Loucy (cell line): Measurements from ENCODE around the gene CEP76.

Experiments
- H2AFZ ChIP-seq: fragments of 200-600 bp; sonication (generic); 2 replicates; pipeline ENCODE4 v1.6.0; 2016; ENCODE audit warnings: antibody characterized with exemption, mild to moderate bottlenecking, low read length, moderate library complexity
- H3F3A ChIP-seq: fragments of 200-600 bp; 2 replicates; pipeline ENCODE4 v1.6.0; 2016; ENCODE audit warnings: antibody characterized with exemption, low read depth, mild to moderate bottlenecking
- H3K27me3 ChIP-seq: fragments of 200-600 bp; sonication (generic); 2 replicates; pipeline ENCODE4 v1.6.1; 2014; ENCODE audit warnings: low read length, mild to moderate bottlenecking; ENCODE audit not compliant: insufficient read depth, poor library complexity, severe bottlenecking
- H3K36me3 ChIP-seq: fragments of 200-600 bp; sonication (generic); 2 replicates; pipeline ENCODE4 v1.6.1; 2016; ENCODE audit warnings: low read length; ENCODE audit not compliant: insufficient read depth
- H3K4me1 ChIP-seq: fragments of 200-600 bp; sonication (generic); 2 replicates; pipeline ENCODE4 v1.5.1; 2014; ENCODE audit warnings: low read length, mild to moderate bottlenecking; ENCODE audit not compliant: insufficient read depth, poor library complexity, severe bottlenecking
- H3K4me2 ChIP-seq: fragments of 200-600 bp; sonication (generic); 2 replicates; pipeline ENCODE4 v1.6.0; 2014; ENCODE audit warnings: antibody characterized with exemption, low read length, low read depth, mild to moderate bottlenecking; ENCODE audit not compliant: poor library complexity, severe bottlenecking
- H3K4me3 ChIP-seq: fragments of 200-600 bp; sonication (generic); 2 replicates; pipeline ENCODE4 v1.5.1; 2014; ENCODE audit warnings: low read length, mild to moderate bottlenecking, mixed read lengths; ENCODE audit not compliant: poor library complexity, severe bottlenecking
- H3K79me2 ChIP-seq: fragments of 200-600 bp; sonication (generic); 2 replicates; pipeline ENCODE4 v1.6.1; 2014; ENCODE audit warnings: low read length; ENCODE audit not compliant: insufficient read depth
- H3K9ac ChIP-seq: fragments of 200-600 bp; sonication (generic); 2 replicates; pipeline ENCODE4 v1.6.0; 2014; ENCODE audit warnings: mild to moderate bottlenecking, low read depth, low read length, moderate library complexity; ENCODE audit not compliant: poor library complexity, severe bottlenecking
- H3K9me2 ChIP-seq: fragments of 200-600 bp; sonication (generic); replicated peaks from 2 replicates; pipeline ENCODE4 v1.6.1; 2016; ENCODE audit warnings: low read depth, low read length, mixed read lengths
- H3K9me3 ChIP-seq: fragments of 200-600 bp; sonication (generic); 2 replicates; pipeline ENCODE4 v1.6.1; 2014; ENCODE audit warnings: mild to moderate bottlenecking, antibody characterized with exemption, low read length, low read depth; ENCODE audit not compliant: insufficient read depth
- H4K20me1 ChIP-seq: fragments of 200-600 bp; sonication (generic); 2 replicates; pipeline ENCODE4 v1.6.0; 2014; ENCODE audit warnings: antibody characterized with exemption, low read length, mild to moderate bottlenecking; ENCODE audit not compliant: insufficient read depth, poor library complexity, severe bottlenecking
- EZH2phosphoT487 ChIP-seq: fragments of 200-600 bp; IDR thresholded peaks from 2 replicates; pipeline ENCODE4 v1.6.1; 2018; ENCODE audit warnings: antibody characterized with exemption, mild to moderate bottlenecking, moderate library complexity, borderline replicate concordance
- TF ChIP-seq, protein P1 (sequence below): fragments of 200-600 bp; sonication (generic); conservative IDR thresholded peaks from 2 replicates; pipeline ENCODE4 v1.5.1; 2014; ENCODE audit warnings: mild to moderate bottlenecking, antibody characterized with exemption, low read length

The CEP76 gene

GRCh38 chr18:12703664-12704063 is 1.1 kb upstream of the CEP76 start:
- H3K27me3 ChIP-seq = peaks cover 6% of the 10 kb centered on the region
- peaks cover 23% of the 10 kb centered on the region for H3K36me3 ChIP-seq
- no peak overlapping the region; the same call in 1 of the 2 replicates for H2AFZ ChIP-seq
- no peaks in the 10 kb centered on the region for H3K9me2 ChIP-seq
- H3K9ac ChIP-seq = peak overlapping the region; percentile 93
- H3K9me3 ChIP-seq = no peaks in the 10 kb centered on the region
- H3K4me2 ChIP-seq = peak overlapping the region; percentile 100
- H3K4me3 ChIP-seq = peak overlapping the region; percentile 98
- peaks cover 57% of the 10 kb centered on the region for H4K20me1 ChIP-seq
- peaks cover 92% of the 10 kb centered on the region for H3K79me2 ChIP-seq
- H3K4me1 ChIP-seq = peaks cover 48% of the 10 kb centered on the region
- no peak for TF ChIP-seq EZH2phosphoT487
- H3F3A ChIP-seq = no peaks in the 10 kb centered on the region

DNA sequence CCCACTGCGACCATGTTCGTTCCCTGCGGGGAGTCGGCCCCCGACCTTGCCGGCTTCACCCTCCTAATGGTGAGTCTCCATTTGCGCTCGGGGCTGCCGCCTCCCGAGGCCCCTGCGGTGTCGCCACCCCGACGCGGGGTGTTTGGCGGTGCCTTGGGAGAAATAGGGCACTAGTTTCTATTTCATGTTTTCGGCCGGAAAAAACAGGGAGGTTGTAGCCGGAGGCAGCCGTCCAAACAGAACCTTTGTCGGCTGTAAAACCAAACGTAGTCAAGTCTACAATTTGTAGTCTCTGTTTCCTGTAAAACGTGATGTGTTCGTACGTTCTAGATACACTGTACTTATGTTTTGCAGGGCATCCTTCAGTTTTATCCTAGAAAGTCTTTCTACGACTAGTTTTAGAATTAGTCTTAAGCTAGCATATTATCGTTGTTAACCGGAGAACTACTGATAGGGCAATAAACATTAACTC is 609 bp upstream of the CEP76 start:
- TF ChIP-seq, protein P1, sequence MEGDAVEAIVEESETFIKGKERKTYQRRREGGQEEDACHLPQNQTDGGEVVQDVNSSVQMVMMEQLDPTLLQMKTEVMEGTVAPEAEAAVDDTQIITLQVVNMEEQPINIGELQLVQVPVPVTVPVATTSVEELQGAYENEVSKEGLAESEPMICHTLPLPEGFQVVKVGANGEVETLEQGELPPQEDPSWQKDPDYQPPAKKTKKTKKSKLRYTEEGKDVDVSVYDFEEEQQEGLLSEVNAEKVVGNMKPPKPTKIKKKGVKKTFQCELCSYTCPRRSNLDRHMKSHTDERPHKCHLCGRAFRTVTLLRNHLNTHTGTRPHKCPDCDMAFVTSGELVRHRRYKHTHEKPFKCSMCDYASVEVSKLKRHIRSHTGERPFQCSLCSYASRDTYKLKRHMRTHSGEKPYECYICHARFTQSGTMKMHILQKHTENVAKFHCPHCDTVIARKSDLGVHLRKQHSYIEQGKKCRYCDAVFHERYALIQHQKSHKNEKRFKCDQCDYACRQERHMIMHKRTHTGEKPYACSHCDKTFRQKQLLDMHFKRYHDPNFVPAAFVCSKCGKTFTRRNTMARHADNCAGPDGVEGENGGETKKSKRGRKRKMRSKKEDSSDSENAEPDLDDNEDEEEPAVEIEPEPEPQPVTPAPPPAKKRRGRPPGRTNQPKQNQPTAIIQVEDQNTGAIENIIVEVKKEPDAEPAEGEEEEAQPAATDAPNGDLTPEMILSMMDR = no peak
- Histone ChIP-seq H3K4me2 (peak overlapping the region; percentile 100), H3K4me3 (peak overlapping the region; percentile 98), H3K9ac (peak overlapping the region; percentile 93), H3K36me3 (peaks cover 26% of the 10 kb centered on the region), H3K4me1 (peaks cover 52% of the 10 kb centered on the region), H3K79me2 (peaks cover 96% of the 10 kb centered on the region), H4K20me1 (peaks cover 57% of the 10 kb centered on the region), H3K9me3 (no peaks in the 10 kb centered on the region), H3F3A (no peaks in the 10 kb centered on the region), H3K27me3 (peaks cover 6% of the 10 kb centered on the region), H3K9me2 (no peaks in the 10 kb centered on the region), H2AFZ (peak overlapping the region; percentile 97)

DNA sequence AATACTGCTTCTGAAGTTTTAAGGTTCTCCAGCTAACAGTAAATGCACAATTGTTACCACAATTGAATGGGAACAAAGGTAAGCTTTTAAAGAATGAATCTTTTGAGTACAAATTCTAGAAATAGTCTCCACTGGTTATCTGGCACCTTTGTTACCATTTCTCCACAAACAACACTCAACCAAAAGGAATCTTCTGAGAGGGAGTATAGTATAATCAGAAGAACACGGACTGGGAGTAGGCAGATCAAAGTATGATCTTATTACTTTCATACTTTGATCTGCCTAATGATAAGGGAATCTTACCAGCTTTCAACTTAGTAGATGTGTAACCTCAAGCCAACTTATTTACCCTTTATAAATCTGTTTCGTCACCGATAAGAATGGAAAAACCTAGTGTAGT is 1.4 kb downstream of the CEP76 start:
- H3K79me2 ChIP-seq = peaks cover 94% of the 10 kb centered on the region

More for the DNA sequence above, 1.4 kb downstream of the CEP76 start:
- Histone ChIP-seq H3K9me3 (no peaks in the 10 kb centered on the region), H3K36me3 (peaks cover 23% of the 10 kb centered on the region), H4K20me1 (peaks cover 50% of the 10 kb centered on the region), H3F3A (no peaks in the 10 kb centered on the region), H2AFZ (no peak overlapping the region), H3K4me1 (peaks cover 66% of the 10 kb centered on the region), H3K9ac (peak overlapping the region; percentile 93), H3K27me3 (peaks cover 6% of the 10 kb centered on the region), H3K4me2 (peak overlapping the region; percentile 100), H3K4me3 (peak overlapping the region; percentile 98), H3K9me2 (no peaks in the 10 kb centered on the region)
- no peak for TF ChIP-seq EZH2phosphoT487
- TF ChIP-seq, protein P1 = no peak
